ELR (cell line): ENCODE data around the gene SARDH.
A peak's percentile ranks its signal among the peaks of the same experiment; 100 is the strongest.
"Not testable (repeated sequence)": the region's sequence is repeated elsewhere in the genome, so short reads cannot be mapped to it uniquely, and the experiment has no call there.

ENCODE experiments used
- DNase-seq: peaks from one replicate; pipeline ENCODE4 v3.0.0-alpha.2; 2015; ENCODE audit warnings: low read depth

Gene SARDH

GRCh38 chr9:133629221-133630110, 108.7 kb downstream of the SARDH start:
- no peak for DNase-seq

GRCh38 chr9:133628766-133629165, 109.4 kb downstream of the SARDH start:
- no peak for DNase-seq

- no peak for DNase-seq
Observed at GRCh38 chr9:133627341-133627740, 110.8 kb downstream of the SARDH start.

- not testable (repeated sequence) for DNase-seq
Observed at GRCh38 chr9:133626008-133626407, 112.1 kb downstream of the SARDH start.

- DNase-seq, result no peak
Observed at GRCh38 chr9:133622555-133622954, 115.6 kb downstream of the SARDH start.

- DNase-seq, result no peak
Observed at GRCh38 chr9:133621725-133622267, 116.4 kb downstream of the SARDH start.

GRCh38 chr9:133619791-133620190, 118.4 kb downstream of the SARDH start:
- DNase-seq, result peak; percentile 7

GRCh38 chr9:133618726-133619125, 119.4 kb downstream of the SARDH start:
- DNase-seq, result no peak

GRCh38 chr9:133616643-133617405, 121.3 kb downstream of the SARDH start:
- DNase-seq, result no peak

GRCh38 chr9:133615606-133616188, 122.5 kb downstream of the SARDH start:
- no peak for DNase-seq

- no peak for DNase-seq
Observed at GRCh38 chr9:133615186-133615585, 123.0 kb downstream of the SARDH start.

- DNase-seq, result no peak
Observed at GRCh38 chr9:133614678-133615077, 123.5 kb downstream of the SARDH start.

GRCh38 chr9:133614056-133614455, 124.1 kb downstream of the SARDH start:
- DNase-seq, result no peak
